Measurements from ENCODE around the gene AURKA. TPM values are rescaled to one million over a fixed set of nuclear protein-coding genes. Genes with fewer than 3 reads are reported as not detected.

Gene AURKA
- total and polyA plus RNA-seq, 9 of the 15 experiments (the other 6 are each of a cell fraction or from before 2014, with no cell fraction given) = 72.7 to 162 (median 113) TPM

GRCh38 chr20:56420940-56421688, 29.1 kb upstream of the AURKA start (continued):
- no peak for TF ChIP-seq SP2 (IDR thresholded peaks at IDR 0.05; ENCODE audit: extremely low read depth, low read depth, low read length, poor library complexity, severe bottlenecking)
- TF ChIP-seq, protein P1, sequence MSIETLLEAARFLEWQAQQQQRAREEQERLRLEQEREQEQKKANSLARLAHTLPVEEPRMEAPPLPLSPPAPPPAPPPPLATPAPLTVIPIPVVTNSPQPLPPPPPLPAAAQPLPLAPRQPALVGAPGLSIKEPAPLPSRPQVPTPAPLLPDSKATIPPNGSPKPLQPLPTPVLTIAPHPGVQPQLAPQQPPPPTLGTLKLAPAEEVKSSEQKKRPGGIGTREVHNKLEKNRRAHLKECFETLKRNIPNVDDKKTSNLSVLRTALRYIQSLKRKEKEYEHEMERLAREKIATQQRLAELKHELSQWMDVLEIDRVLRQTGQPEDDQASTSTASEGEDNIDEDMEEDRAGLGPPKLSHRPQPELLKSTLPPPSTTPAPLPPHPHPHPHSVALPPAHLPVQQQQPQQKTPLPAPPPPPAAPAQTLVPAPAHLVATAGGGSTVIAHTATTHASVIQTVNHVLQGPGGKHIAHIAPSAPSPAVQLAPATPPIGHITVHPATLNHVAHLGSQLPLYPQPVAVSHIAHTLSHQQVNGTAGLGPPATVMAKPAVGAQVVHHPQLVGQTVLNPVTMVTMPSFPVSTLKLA (conservative IDR thresholded peaks at IDR 0.05) = peak in 1 of 2 experiments; percentile 57; a peak in 3 of 4 replicates
- TF ChIP-seq HDAC1 (IDR thresholded peaks at IDR 0.05) = peak in 1 of 2 experiments; percentile 9; a peak in 1 of 4 replicates
- TF ChIP-seq NFIC (IDR thresholded peaks at IDR 0.05) = no peak
- peak; percentile 28 for TF ChIP-seq RBBP5 (IDR thresholded peaks at IDR 0.05; ENCODE audit: borderline replicate concordance, insufficient read depth, low read length, poor library complexity, severe bottlenecking)
- no peak for TF ChIP-seq YBX1 (IDR thresholded peaks at IDR 0.05)
- peak; percentile 4 for TF ChIP-seq RBM25 (IDR thresholded peaks at IDR 0.05; ENCODE audit: low read depth, low read length, severe bottlenecking)
- TF ChIP-seq ELF2 (CRISPR knock-in tag; IDR thresholded peaks at IDR 0.05) = no peak
- no peak for TF ChIP-seq NCOA6 (IDR thresholded peaks at IDR 0.05)
- no peak for TF ChIP-seq POLR2AphosphoS2 (IDR thresholded peaks at IDR 0.05; ENCODE audit: low read length)
- TF ChIP-seq NKRF (IDR thresholded peaks at IDR 0.05; ENCODE audit: borderline replicate concordance) = peak; percentile 35; the same call in 1 of the 2 replicates
- peak in 1 of 2 experiments; percentile 31; a peak in 1 of 4 replicates for TF ChIP-seq KDM1A (IDR thresholded peaks at IDR 0.05)
- TF ChIP-seq ZNF175 (CRISPR knock-in tag; IDR thresholded peaks at IDR 0.05; ENCODE audit: low read depth) = no peak
- TF ChIP-seq TFAP4 (CRISPR knock-in tag; IDR thresholded peaks at IDR 0.05; ENCODE audit: borderline replicate concordance) = peak; percentile 71; the same call in 1 of the 2 replicates

Data from K562 (cell line).